HG03439 (cell line): ENCODE results near the gene SERPINE3.

ENCODE experiments used
- ATAC-seq: cut with Tn5 transposase; IDR thresholded peaks from one replicate; pipeline ENCODE4 v1.9.1; 2021; ENCODE audit warnings: mild to moderate bottlenecking, moderate library complexity; ENCODE audit not compliant: unreplicated experiment

SERPINE3 gene

GRCh38 chr13:51339354-51339753 lies at the start of gene SERPINE3:
Gene SERPINE3, plus strand, starts transcription at chr13:51339691. Its CDS starts 1,401 bp downstream, at chr13:51341092.
- ATAC-seq: no peak

- ATAC-seq: no peak
Observed at GRCh38 chr13:51291341-51291740, 48.1 kb upstream of the SERPINE3 start.

GRCh38 chr13:51292000-51292565 lies 47.4 kb upstream of the SERPINE3 start:
- no peak for ATAC-seq

- ATAC-seq: no peak
Observed at GRCh38 chr13:51297556-51297955, 41.9 kb upstream of the SERPINE3 start.

- no peak for ATAC-seq
Observed at GRCh38 chr13:51298812-51299211, 40.7 kb upstream of the SERPINE3 start.

- ATAC-seq: no peak
Observed at GRCh38 chr13:51303063-51303552, 36.4 kb upstream of the SERPINE3 start.

- ATAC-seq: no peak
Observed at GRCh38 chr13:51303882-51304281, 35.6 kb upstream of the SERPINE3 start.

- no peak for ATAC-seq
Observed at GRCh38 chr13:51305271-51305967, 34.1 kb upstream of the SERPINE3 start.

GRCh38 chr13:51308781-51309180 lies 30.7 kb upstream of the SERPINE3 start:
- ATAC-seq: no peak

- no peak for ATAC-seq
Observed at GRCh38 chr13:51311231-51311630, 28.3 kb upstream of the SERPINE3 start.

- no peak for ATAC-seq
Observed at GRCh38 chr13:51311957-51312520, 27.5 kb upstream of the SERPINE3 start.

- ATAC-seq: no peak
Observed at GRCh38 chr13:51313619-51314018, 25.9 kb upstream of the SERPINE3 start.

GRCh38 chr13:51317262-51317661 lies 22.2 kb upstream of the SERPINE3 start:
- no peak for ATAC-seq

GRCh38 chr13:51318015-51318414 lies 21.5 kb upstream of the SERPINE3 start:
- no peak for ATAC-seq

- no peak for ATAC-seq
Observed at GRCh38 chr13:51318876-51319275, 20.6 kb upstream of the SERPINE3 start.

GRCh38 chr13:51321836-51322235 lies 17.7 kb upstream of the SERPINE3 start:
- no peak for ATAC-seq

GRCh38 chr13:51322826-51323225 lies 16.7 kb upstream of the SERPINE3 start:
- no peak for ATAC-seq

- no peak for ATAC-seq
Observed at GRCh38 chr13:51323824-51324511, 15.5 kb upstream of the SERPINE3 start.

GRCh38 chr13:51324714-51325420 lies 14.6 kb upstream of the SERPINE3 start:
- no peak for ATAC-seq

GRCh38 chr13:51325837-51326236 lies 13.7 kb upstream of the SERPINE3 start:
- no peak for ATAC-seq

- no peak for ATAC-seq
Observed at GRCh38 chr13:51326777-51327176, 12.7 kb upstream of the SERPINE3 start.
